NB4 (cell line): ENCODE measurements around the gene RASGRP2.

ENCODE experiments used
- DNase-seq: peaks from one replicate; pipeline ENCODE4 v3.0.0; 2010; ENCODE audit warnings: low read depth
- H3K4me3 ChIP-seq: one replicate; pipeline ENCODE4 v1.5.1; 2011; ENCODE audit warnings: mild to moderate bottlenecking, low read depth, low read length, moderate library complexity
- CTCF ChIP-seq: IDR thresholded peaks from one replicate; pipeline ENCODE4 v1.5.1; 2012; ENCODE audit warnings: low read depth, low read length
- MAX ChIP-seq: IDR thresholded peaks from 2 replicates; pipeline ENCODE4 v1.6.1; 2011; ENCODE audit warnings: low read depth, low read length
- MYC ChIP-seq: IDR thresholded peaks from 2 replicates; pipeline ENCODE4 v1.6.1; 2011; ENCODE audit warnings: low read depth, low read length
- POLR2A ChIP-seq: IDR thresholded peaks from 2 replicates; pipeline ENCODE4 v1.6.1; 2011; ENCODE audit warnings: mild to moderate bottlenecking; ENCODE audit not compliant: insufficient read length; ENCODE audit errors: extremely low read depth

Gene RASGRP2

GRCh38 chr11:64722141-64723065 is 21.5 kb downstream of the RASGRP2 start:
- H3K4me3 ChIP-seq: no peak overlapping the region
- DNase-seq: peak; percentile 32
- TF ChIP-seq CTCF: no peak
- no peak for TF ChIP-seq POLR2A
- TF ChIP-seq MYC: no peak
- TF ChIP-seq MAX: no peak

GRCh38 chr11:64721359-64721699 is 22.6 kb downstream of the RASGRP2 start:
- TF ChIP-seq MAX (no peak), MYC (no peak)
- DNase-seq: no peak
- H3K4me3 ChIP-seq: no peak overlapping the region

GRCh38 chr11:64720640-64721358 is 23.1 kb downstream of the RASGRP2 start:
- TF ChIP-seq POLR2A: no peak
- no peak for TF ChIP-seq MYC
- no peak for TF ChIP-seq MAX
- TF ChIP-seq CTCF: no peak
- no peak overlapping the region for H3K4me3 ChIP-seq
- no peak for DNase-seq

GRCh38 chr11:64720167-64720566 is 23.8 kb downstream of the RASGRP2 start:
- DNase-seq: no peak
- TF ChIP-seq MAX: no peak
- no peak for TF ChIP-seq POLR2A
- TF ChIP-seq MYC: no peak
- no peak for TF ChIP-seq CTCF

GRCh38 chr11:64719406-64719805 is 24.5 kb downstream of the RASGRP2 start:
- TF ChIP-seq MYC: no peak
- DNase-seq: no peak
- H3K4me3 ChIP-seq: no peak overlapping the region

More at GRCh38 chr11:64720167-64720566, 23.8 kb downstream of the RASGRP2 start:
- no peak overlapping the region for H3K4me3 ChIP-seq

- DNase-seq: no peak
- no peak for TF ChIP-seq POLR2A
- no peak for TF ChIP-seq CTCF
- no peak for TF ChIP-seq MAX
- no peak for TF ChIP-seq MYC
- no peak overlapping the region for H3K4me3 ChIP-seq
Measured at GRCh38 chr11:64718780-64719124, 25.2 kb downstream of the RASGRP2 start.
